HG03558 (cell line): ENCODE measurements around the gene PCDHB16.
"Not testable (repeated sequence)": the region's sequence is repeated elsewhere in the genome, so short reads cannot be mapped to it uniquely, and the experiment has no call there.

ENCODE experiments used
- ATAC-seq: cut with Tn5 transposase; IDR thresholded peaks from one replicate; pipeline ENCODE4 v1.9.1; 2021; ENCODE audit warnings: moderate number of reproducible peaks; ENCODE audit not compliant: unreplicated experiment; ENCODE audit errors: extremely low read depth

PCDHB16 gene

GRCh38 chr5:141180313-141180712, 1.9 kb upstream of the PCDHB16 start:
- ATAC-seq, result no peak

GRCh38 chr5:141184117-141184855, 2.1 kb downstream of the PCDHB16 start:
- ATAC-seq, result not testable (repeated sequence)

GRCh38 chr5:141186897-141187512, 4.8 kb downstream of the PCDHB16 start, which contains the start of gene PCDHB9:
Gene PCDHB9, plus strand, starts transcription at chr5:141187161. Its CDS starts 158 bp downstream, at chr5:141187319.
- no peak for ATAC-seq

GRCh38 chr5:141188682-141189081, 6.5 kb downstream of the PCDHB16 start:
- ATAC-seq, result not testable (repeated sequence)

- ATAC-seq, result not testable (repeated sequence)
Observed at GRCh38 chr5:141189131-141189530, 6.9 kb downstream of the PCDHB16 start.

DNA sequence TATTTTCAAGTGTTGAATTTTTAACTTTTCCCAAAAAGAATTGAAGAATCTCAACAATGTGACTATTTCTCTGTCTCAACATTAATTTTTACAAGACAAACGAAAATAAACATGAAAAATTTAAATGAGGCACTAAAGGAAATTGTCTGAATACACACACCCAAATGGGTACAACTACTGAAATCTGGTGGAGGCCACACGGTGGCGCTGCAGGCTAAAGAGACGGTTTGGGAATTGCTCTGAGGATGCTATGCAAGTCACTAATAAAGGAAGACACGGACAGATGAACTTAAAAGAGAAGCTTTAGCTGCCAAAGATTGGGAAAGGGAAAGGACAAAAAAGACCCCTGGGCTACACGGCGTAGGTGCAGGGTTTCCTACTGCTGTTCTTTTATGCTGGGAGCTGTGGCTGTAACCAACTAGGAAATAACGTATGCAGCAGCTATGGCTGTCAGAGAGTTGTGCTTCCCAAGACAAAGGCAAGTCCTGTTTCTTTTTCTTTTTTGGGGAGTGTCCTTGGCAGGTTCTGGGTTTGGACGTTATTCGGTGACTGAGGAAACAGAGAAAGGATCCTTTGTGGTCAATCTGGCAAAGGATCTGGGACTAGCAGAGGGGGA, 10.0 kb downstream of the PCDHB16 start, which contains the start of gene PCDHB10:
Gene PCDHB10, plus strand, starts transcription at position 244 of the 616 bp plus-strand sequence. Its CDS starts 200 bp downstream, at position 444.
- no peak for ATAC-seq

GRCh38 chr5:141194332-141194731, 12.1 kb downstream of the PCDHB16 start:
- not testable (repeated sequence) for ATAC-seq

DNA sequence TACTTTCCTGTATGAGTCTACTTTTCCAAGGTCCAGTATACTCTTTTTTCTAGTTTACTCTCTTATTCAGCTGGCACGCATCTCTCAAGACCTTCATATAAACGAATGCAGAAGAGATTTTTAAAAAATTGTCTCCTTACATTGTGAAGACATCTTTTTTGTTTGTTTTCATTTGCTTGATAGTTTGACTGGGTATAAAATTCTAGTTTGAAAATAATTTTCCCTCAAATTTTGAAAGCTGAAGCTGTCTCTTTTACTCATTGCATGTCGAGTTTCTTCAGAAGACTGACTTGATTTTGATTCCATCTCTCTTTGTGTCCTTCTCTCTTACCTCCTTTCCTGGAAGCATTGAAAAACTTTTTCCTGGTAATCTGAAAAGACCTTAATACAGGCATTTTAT, 14.2 kb downstream of the PCDHB16 start:
- no peak for ATAC-seq

GRCh38 chr5:141199359-141200235, 17.4 kb downstream of the PCDHB16 start, which contains the start of gene PCDHB11:
Gene PCDHB11, plus strand, starts transcription at chr5:141199627. Its CDS starts 148 bp downstream, at chr5:141199775.
- ATAC-seq, result no peak

GRCh38 chr5:141201126-141201525, 18.9 kb downstream of the PCDHB16 start:
- not testable (repeated sequence) for ATAC-seq

GRCh38 chr5:141201646-141202045, 19.5 kb downstream of the PCDHB16 start:
- ATAC-seq, result not testable (repeated sequence)

DNA sequence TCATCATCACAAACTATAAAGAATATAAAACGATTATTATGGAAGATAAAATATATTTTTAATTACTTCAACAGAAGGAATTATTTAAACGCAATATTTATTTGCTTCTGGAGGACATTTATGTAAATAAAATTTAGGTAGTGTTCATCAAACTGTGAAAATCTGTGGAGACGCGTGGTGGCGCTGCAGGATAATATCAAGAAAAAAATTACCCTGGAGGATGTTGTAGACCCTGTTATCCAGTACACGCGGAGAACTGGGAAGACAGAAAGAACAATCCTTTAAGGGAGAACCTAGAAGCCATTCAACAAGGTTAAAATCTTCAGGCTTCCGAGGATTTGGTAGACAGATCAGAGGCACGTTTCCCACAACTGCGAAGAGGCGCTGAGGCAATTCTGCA, 26.3 kb downstream of the PCDHB16 start, which contains the start of gene PCDHB12:
Gene PCDHB12, plus strand, starts transcription at position 242 of the 400 bp plus-strand sequence. CDS start 189 bp downstream, outside the sequence.
- no peak for ATAC-seq

DNA sequence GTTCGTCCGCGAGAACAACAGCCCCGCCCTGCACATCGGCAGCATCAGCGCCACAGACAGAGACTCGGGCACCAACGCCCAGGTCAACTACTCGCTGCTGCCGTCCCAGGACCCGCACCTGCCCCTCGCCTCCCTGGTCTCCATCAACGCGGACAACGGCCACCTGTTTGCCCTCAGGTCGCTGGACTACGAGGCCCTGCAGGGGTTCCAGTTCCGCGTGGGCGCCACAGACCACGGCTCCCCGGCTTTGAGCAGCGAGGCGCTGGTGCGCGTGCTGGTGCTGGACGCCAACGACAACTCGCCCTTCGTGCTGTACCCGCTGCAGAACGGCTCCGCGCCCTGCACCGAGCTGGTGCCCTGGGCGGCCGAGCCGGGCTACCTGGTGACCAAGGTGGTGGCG, 28.1 kb downstream of the PCDHB16 start:
- not testable (repeated sequence) for ATAC-seq

GRCh38 chr5:141210849-141211248, 28.7 kb downstream of the PCDHB16 start:
- not testable (repeated sequence) for ATAC-seq

DNA sequence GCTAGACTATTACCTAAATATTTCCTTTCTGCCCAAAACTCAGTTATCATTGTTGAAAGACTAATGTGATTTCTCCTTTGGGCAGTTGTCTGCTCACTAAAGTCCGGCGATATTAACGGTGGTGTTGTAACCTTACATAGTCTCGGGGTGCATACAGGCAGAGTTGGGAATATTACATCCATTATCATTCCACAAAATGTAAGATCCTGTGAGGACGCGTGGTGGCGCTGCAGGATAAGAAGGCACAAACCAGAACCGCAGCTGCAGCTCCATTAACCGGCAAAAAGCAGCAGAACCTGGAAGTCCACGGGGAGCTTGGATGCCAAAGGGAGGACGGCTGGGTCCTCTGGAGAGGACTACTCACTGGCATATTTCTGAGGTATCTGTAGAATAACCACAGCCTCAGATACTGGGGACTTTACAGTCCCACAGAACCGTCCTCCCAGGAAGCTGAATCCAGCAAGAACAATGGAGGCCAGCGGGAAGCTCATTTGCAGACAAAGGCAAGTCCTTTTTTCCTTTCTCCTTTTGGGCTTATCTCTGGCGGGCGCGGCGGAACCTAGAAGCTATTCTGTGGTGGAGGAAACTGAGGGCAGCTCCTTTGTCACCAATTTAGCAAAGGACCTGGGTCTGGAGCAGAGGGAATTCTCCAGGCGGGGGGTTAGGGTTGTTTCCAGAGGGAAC, 31.6 kb downstream of the PCDHB16 start, which contains the start of gene PCDHB13:
Gene PCDHB13, plus strand, starts transcription at position 264 of the 684 bp plus-strand sequence. Its CDS starts 205 bp downstream, at position 469.
- not testable (repeated sequence) for ATAC-seq

GRCh38 chr5:141214583-141214982, 32.4 kb downstream of the PCDHB16 start:
- not testable (repeated sequence) for ATAC-seq

- ATAC-seq, result not testable (repeated sequence)
Observed at GRCh38 chr5:141215504-141215903, 33.3 kb downstream of the PCDHB16 start.

- not testable (repeated sequence) for ATAC-seq
Observed at GRCh38 chr5:141216035-141216434, 33.8 kb downstream of the PCDHB16 start.
